HL-60 (cell line): ENCODE measurements around the gene ADARB1.

Experiments used
- DNase-seq, 2 experiments: peaks; one replicate each; pipeline ENCODE4 v3.0.0-alpha.2; 2010 to 2020; ENCODE audit warnings: low read depth in 1 of 2, low spot score in 1 of 2
- H3K27ac ChIP-seq: fragments of 250-450 bp; sonication (Bioruptor Pico); replicated peaks from 2 replicates; pipeline ENCODE4 v1.5.1; 2020; ENCODE audit warnings: mild to moderate bottlenecking, moderate library complexity
- H3K27me3 ChIP-seq: fragments of 250-450 bp; sonication (Bioruptor Pico); 2 replicates; pipeline ENCODE4 v1.5.1; 2021; ENCODE audit warnings: mild to moderate bottlenecking, moderate library complexity; ENCODE audit not compliant: insufficient read depth, poor library complexity, severe bottlenecking
- H3K4me3 ChIP-seq: replicated peaks from 2 replicates; pipeline ENCODE4 v1.5.1; 2011; ENCODE audit warnings: mild to moderate bottlenecking, control low read depth, low read length; ENCODE audit not compliant: insufficient read depth
- CTCF ChIP-seq: IDR thresholded peaks from one replicate; pipeline ENCODE4 v1.5.1; 2011; ENCODE audit warnings: low read length, control low read depth, inconsistent platforms; ENCODE audit not compliant: insufficient read depth
- GABPA ChIP-seq: IDR thresholded peaks from 2 replicates; pipeline ENCODE4 v1.6.1; 2012; ENCODE audit warnings: low read depth
- POLR2AphosphoS5 ChIP-seq: IDR thresholded peaks from 2 replicates; pipeline ENCODE4 v1.6.1; 2012; ENCODE audit warnings: low read depth
- REST ChIP-seq: IDR thresholded peaks from 2 replicates; pipeline ENCODE4 v1.6.1; 2012; ENCODE audit warnings: low read depth; ENCODE audit not compliant: insufficient replicate concordance
- SPI1 ChIP-seq: IDR thresholded peaks from 2 replicates; pipeline ENCODE4 v1.6.1; 2012; ENCODE audit warnings: low read depth, mild to moderate bottlenecking, borderline replicate concordance

ADARB1 gene

GRCh38 chr21:45222001-45222400, 147.6 kb downstream of the ADARB1 start:
- H3K27me3 ChIP-seq = no peaks in the 10 kb centered on the region
- no peak for DNase-seq
- TF ChIP-seq GABPA (no peak), CTCF (no peak), POLR2AphosphoS5 (no peak), SPI1 (no peak), REST (no peak)
- no peak overlapping the region for H3K4me3 ChIP-seq
- no peak overlapping the region for H3K27ac ChIP-seq

DNA sequence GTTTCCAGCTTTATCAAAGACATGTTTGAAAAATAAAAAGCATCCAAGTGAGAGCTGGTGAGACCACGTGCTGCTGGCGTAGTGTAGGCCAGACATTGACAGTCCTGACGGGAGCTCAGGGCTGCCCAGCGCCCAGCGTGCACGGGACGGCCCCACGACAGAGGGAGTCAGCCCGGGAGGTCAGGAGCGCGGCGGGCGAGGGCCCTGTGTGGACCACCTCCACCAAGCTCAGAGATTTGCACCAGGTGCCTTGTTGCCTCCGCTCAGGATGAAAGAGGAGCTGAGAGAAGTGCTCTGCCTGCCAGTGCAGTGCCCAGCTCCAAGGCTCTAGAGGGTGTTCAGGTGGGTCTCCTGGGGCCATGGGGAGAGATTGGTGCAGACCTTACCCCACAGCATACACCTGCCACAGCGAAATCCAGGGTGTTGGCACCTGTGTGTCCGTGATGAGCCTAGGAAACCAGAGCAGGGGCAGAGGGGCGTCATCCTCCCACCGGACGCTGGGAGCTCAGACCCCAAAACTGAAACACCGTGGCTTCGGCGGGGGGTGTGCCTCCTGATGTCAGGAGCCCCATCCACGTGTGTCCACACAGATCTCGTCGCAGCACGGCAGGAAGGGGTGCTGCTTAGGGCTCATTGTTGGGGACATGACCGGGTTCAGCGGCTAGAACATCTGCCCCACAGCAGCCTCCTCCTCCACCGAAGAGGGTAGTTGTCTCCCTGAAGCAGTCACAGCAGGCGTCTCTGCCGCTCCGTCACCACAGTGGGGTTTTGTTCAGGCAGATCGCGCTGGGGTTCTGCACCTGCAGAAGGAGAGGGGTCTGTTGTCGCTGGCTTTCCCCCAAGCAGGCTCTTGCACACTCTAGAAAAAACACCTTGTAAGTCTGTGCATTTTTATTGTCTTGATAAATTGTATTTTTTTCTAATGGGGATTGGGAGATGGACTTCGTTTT, 149.1 kb downstream of the ADARB1 start:
- no peak for TF ChIP-seq CTCF
- TF ChIP-seq SPI1 = no peak
- TF ChIP-seq REST = no peak
- no peak for TF ChIP-seq GABPA
- no peak for TF ChIP-seq POLR2AphosphoS5
- H3K4me3 ChIP-seq = no peak overlapping the region
- H3K27ac ChIP-seq = no peak overlapping the region
- no peak for DNase-seq
- no peaks in the 10 kb centered on the region for H3K27me3 ChIP-seq

DNA sequence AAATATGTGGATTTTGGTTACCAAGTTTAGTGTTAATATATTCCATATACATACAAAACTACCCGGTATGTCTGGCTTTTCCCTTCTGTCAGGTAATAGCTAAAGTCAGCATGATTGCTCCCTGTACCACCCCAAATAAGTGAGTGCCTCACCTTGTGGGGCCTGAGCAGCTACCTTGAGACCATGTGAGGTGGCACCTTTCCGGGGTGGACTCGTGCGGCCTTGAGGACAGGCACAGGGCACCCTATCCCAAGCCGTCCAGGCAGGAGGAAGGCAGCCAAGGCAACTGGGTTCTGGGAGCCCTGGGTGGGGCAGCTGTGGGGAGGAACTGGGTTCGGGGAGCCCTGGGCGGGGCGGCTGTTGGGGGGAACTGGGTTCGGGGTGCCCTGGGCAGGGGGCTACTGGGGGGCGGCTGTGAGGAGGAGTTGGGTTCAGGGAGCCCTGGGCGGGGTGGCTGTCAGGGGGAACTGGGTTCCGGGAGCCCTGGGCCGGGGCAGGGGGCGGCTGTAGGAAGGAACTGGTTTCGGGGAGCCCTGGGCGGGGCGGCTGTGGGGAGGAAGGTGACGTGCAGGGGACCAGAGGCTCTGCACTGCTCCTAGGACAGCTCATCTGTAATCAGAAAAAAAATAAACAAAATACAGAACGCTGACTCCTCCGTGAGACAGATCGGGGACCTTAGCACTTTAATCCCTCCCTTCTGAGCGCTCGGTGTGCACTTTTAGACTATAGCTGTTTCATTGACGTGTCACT, 150.0 kb downstream of the ADARB1 start:
- Histone ChIP-seq H3K27ac (no peak overlapping the region), H3K4me3 (no peak overlapping the region), H3K27me3 (no peaks in the 10 kb centered on the region)
- no peak for TF ChIP-seq GABPA
- TF ChIP-seq REST = no peak
- no peak for TF ChIP-seq SPI1
- no peak for TF ChIP-seq POLR2AphosphoS5
- DNase-seq = no peak
